MCF 10A (cell line): ENCODE results near the gene TNK2. TPM values are rescaled to one million over a fixed set of nuclear protein-coding genes. Genes with fewer than 3 reads are reported as not detected.

Experiments used
- BruUV-seq: library from RNA; stranded (reverse); fragments of 400-500 nt; replicated peaks from 2 replicates; lab custom pipeline; 2021; lab: Mats Ljungman, UMichigan
- CTCF ChIA-PET: fragments of 300-600 bp; sonication (Branson Sonifier 250); formaldehyde crosslinking; extraction: SDS; loops from one replicate; lab custom pipeline; 2021; ENCODE audit warnings: antibody characterized with exemption, inconsistent platforms; lab: Yijun Ruan, JAX
- POLR2A ChIA-PET: fragments of 300-600, 350-650 bp; sonication (Branson Sonifier 250); formaldehyde crosslinking; extraction: SDS; loops from one replicate; lab custom pipeline; 2020; ENCODE audit warnings: antibody characterized with exemption, inconsistent platforms; lab: Yijun Ruan, JAX
- DNase-seq: peaks from one replicate; pipeline ENCODE4 v3.0.0-alpha.2; 2018; ENCODE audit not compliant: unreplicated experiment
- H3K27ac Mint-ChIP-seq: one replicate; pipeline ENCODE4 v1.8.0; 2022; ENCODE audit warnings: mild to moderate bottlenecking, low read depth, mixed read lengths; ENCODE audit not compliant: unreplicated experiment
- H3K27me3 Mint-ChIP-seq: one replicate; pipeline ENCODE4 v1.8.0; 2022; ENCODE audit warnings: mixed read lengths; ENCODE audit not compliant: insufficient read depth, unreplicated experiment
- H3K36me3 Mint-ChIP-seq: one replicate; pipeline ENCODE4 v1.8.0; 2022; ENCODE audit warnings: mild to moderate bottlenecking, moderate library complexity, mixed read lengths; ENCODE audit not compliant: insufficient read depth, unreplicated experiment
- H3K4me1 Mint-ChIP-seq: one replicate; pipeline ENCODE4 v1.8.0; 2022; ENCODE audit warnings: mixed read lengths; ENCODE audit not compliant: insufficient read depth, unreplicated experiment
- H3K4me3 Mint-ChIP-seq: one replicate; pipeline ENCODE4 v1.8.0; 2022; ENCODE audit warnings: mild to moderate bottlenecking, moderate library complexity, mixed read lengths; ENCODE audit not compliant: unreplicated experiment
- H3K9me3 Mint-ChIP-seq: one replicate; pipeline ENCODE4 v1.8.0; 2022; ENCODE audit warnings: mixed read lengths; ENCODE audit not compliant: unreplicated experiment
- CTCF ChIP-seq: fragments of 200-600 bp; IDR thresholded peaks from one replicate; pipeline ENCODE4 v1.8.0; 2022; ENCODE audit warnings: antibody characterized with exemption, mild to moderate bottlenecking; ENCODE audit not compliant: unreplicated experiment
- intact Hi-C: fragments of 100-400 bp; cut with micrococcal nuclease; formaldehyde crosslinking; loops from 2 replicates; pipeline ENCODE4 v1.14.1; 2022
- total RNA-seq: library from RNA; stranded (reverse); gene quantifications from 2 replicates; pipeline ENCODE4 v1.2.3, GENCODE V29; 2022

Gene TNK2
- total RNA-seq, 1 experiment from 2014 or later: 75.8 TPM

GRCh38 chr3:195908694-195909581, 587 bp upstream of the TNK2 start:
- TF ChIP-seq CTCF: no peak
- Mint-ChIP-seq H3K4me1 (peaks cover 49% of the 10 kb centered on the region), H3K27ac (peak overlapping the region; percentile 19), H3K4me3 (peak overlapping the region; percentile 83), H3K9me3 (no peaks in the 10 kb centered on the region), H3K27me3 (no peaks in the 10 kb centered on the region), H3K36me3 (no peaks in the 10 kb centered on the region)
- ChIA-PET POLR2A (interaction anchor here (1.3 to 6.0 kb wide), 4 partner anchors 7 to 56 kb away, joined by 3 to 97 read pairs (median 4); no protein-coding TSS in a partner anchor), CTCF (interaction anchor here (0.7 to 2.2 kb wide), 5 partner anchors 13 to 345 kb away, joined by 3 to 18 read pairs (median 4); no protein-coding TSS in a partner anchor)
- intact Hi-C loops: no loop called here
- DNase-seq: no peak
- no TSS peak for BruUV-seq

GRCh38 chr3:195907684-195907933, 742 bp downstream of the TNK2 start:
- intact Hi-C loops: no loop called here
- ChIA-PET CTCF (interaction anchor here (0.7 to 2.2 kb wide), 9 partner anchors 9 to 558 kb away, joined by 3 to 18 read pairs (median 4); no protein-coding TSS in a partner anchor), POLR2A (interaction anchor here (0.5 to 6.0 kb wide), 8 partner anchors 9 to 160 kb away, joined by 3 to 97 read pairs (median 4); no protein-coding TSS in a partner anchor)
- H3K4me1 Mint-ChIP-seq: peaks cover 44% of the 10 kb centered on the region
- BruUV-seq: no TSS peak
- no peaks in the 10 kb centered on the region for H3K27me3 Mint-ChIP-seq
- peak overlapping the region; percentile 19 for H3K27ac Mint-ChIP-seq
- H3K4me3 Mint-ChIP-seq: peak overlapping the region; percentile 83
- TF ChIP-seq CTCF: no peak
- no peak for DNase-seq
- H3K9me3 Mint-ChIP-seq: no peaks in the 10 kb centered on the region
- no peaks in the 10 kb centered on the region for H3K36me3 Mint-ChIP-seq

- ChIA-PET CTCF (interaction anchor here (0.7 to 2.6 kb wide), 11 partner anchors 8 to 558 kb away, joined by 3 to 18 read pairs (median 4); no protein-coding TSS in a partner anchor), POLR2A (interaction anchor here (0.5 to 6.0 kb wide), 8 partner anchors 8 to 253 kb away, joined by 3 to 97 read pairs (median 4); no protein-coding TSS in a partner anchor)
- peak overlapping the region; percentile 83 for H3K4me3 Mint-ChIP-seq
- H3K4me1 Mint-ChIP-seq: peaks cover 43% of the 10 kb centered on the region
- intact Hi-C loops: no loop called here
- no peaks in the 10 kb centered on the region for H3K27me3 Mint-ChIP-seq
- TF ChIP-seq CTCF: no peak
- H3K27ac Mint-ChIP-seq: peak overlapping the region; percentile 49
- no TSS peak for BruUV-seq
- no peak for DNase-seq
- no peaks in the 10 kb centered on the region for H3K36me3 Mint-ChIP-seq
- no peaks in the 10 kb centered on the region for H3K9me3 Mint-ChIP-seq
These were observed 1.3 kb downstream of the TNK2 start for GRCh38 chr3:195906865-195907683.
